Islet precursor cell (in vitro differentiated cells): Measurements from ENCODE around the gene DUXB.

Experiments
- DNase-seq: peaks from one replicate; pipeline ENCODE4 v3.0.0-alpha.2; 2018

Gene DUXB, protein sequence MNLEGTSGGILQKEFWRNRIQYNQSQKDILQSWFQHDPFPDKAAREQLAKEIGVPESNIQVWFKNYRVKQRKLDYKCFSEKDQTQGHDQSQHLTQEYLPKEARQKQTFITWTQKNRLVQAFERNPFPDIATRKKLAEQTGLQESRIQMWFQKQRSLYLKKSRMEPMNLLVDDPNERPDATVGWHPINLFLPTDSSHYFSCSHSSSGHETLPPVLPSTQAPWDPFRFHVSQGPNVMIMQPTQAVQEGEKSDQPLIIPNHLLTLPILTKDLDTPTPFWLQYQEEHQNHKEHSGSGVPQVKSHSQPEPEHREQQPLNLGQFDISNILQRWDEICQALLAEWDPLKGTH

GRCh38 chr16:75701361-75701760 is at the start of gene DUXB:
DUXB (minus strand) TSS chr16:75701461; CDS start chr16:75701418, 43 bp downstream.
- no peak for DNase-seq

GRCh38 chr16:75750528-75750927 is 49.3 kb upstream of the DUXB start:
- no peak for DNase-seq

DNA sequence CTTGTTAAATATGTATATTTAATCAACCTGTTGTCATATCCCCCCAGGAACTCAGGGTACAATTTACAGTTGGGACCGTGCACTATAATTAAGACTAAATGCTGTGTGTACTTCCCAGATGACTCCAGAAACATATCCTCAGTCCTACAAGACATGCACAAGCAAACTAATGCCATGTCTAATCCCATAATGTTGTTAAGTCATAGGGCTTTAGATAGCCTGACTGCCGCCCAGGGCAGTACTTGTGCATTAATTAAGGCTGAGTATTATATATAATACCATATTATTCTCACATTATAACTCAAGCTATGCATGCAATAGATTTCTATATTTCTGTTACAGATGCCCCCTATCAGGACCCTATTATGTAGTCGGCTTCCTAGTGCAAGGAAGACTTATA is 45.1 kb upstream of the DUXB start:
- no peak for DNase-seq

DNA sequence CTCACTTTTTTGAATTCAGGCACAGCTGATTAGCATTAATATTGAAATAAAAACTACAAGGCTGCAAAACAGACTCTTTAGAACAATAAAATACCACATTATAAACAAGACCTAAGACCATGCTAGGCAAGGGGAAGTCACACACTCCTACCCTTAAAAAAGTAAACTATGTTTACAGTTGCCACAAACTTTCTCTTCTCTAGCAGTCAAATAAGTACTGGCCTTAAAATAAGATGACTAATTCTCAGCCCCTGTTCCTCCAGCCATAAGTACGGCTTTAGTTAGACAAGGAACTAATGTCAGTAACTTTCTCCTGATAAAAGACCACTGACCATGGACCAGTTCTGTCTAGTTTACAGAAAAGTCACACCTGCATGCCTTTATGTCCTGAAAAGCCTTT is 44.6 kb upstream of the DUXB start:
- no peak for DNase-seq

GRCh38 chr16:75745242-75745641 is 44.0 kb upstream of the DUXB start:
- no peak for DNase-seq

GRCh38 chr16:75742424-75743047 is 41.3 kb upstream of the DUXB start:
- DNase-seq: no peak

DNA sequence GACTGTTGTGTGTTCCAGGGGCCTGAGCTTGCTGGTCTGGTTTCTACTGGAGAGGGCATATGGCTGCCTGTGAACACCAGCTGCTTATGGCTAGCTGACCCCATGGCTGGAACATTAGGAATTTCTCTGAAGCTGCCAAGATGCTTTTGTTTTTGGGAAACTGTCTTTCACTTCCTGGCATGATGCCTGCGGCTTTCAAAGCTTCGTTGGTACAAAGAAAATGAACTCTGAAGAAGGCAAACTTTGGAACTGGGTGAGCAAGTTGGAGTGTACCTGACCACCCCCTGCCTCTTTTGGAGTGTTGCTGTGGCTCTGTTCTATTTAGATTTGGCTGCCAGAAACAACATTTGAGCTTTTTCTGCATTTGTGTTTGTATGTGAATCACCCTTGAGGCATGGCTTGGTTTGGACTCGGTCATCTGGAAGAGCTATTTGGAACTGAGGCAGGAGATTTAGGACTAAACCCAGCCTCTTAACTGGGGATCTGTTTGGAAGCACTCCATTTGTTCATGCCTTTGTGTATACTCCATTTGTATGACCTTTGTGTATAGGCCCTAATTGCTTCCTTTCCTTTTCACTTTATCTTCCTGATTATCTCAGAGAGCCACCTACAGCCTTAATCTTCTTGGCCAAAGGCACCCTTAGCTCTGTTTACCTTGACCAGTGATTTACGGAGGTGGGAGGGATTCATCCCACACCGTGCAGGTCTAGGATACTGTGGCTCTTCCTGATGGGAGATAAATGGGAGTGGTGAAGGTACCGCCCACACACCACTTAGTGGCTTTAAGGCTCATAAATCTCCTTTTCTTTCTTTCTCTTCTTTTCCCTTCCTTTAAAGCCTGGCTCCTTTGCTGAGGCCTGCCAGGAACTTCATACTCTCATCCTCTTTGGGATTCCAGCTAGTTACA is 32.3 kb upstream of the DUXB start:
- peak; percentile 74 for DNase-seq

DNA sequence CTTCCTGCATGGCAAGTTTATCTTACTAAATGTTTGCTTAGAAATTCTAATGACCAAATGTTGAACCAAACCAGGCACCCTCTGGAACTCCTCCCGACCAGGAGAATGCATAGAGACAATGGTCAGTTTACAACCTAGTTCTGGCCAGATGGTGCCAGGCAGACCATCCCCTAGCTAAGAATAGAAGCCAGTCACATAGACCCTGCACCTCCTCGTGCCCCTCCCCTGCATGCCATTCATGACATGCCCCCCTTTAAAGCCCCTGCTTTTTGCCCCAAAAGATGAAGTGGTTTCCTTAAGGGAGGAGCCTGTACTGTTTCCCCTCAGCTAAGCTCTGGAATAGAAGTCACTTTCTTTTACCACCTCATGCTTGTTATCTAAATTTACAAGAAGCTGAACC is 31.6 kb upstream of the DUXB start:
- DNase-seq: no peak

DNA sequence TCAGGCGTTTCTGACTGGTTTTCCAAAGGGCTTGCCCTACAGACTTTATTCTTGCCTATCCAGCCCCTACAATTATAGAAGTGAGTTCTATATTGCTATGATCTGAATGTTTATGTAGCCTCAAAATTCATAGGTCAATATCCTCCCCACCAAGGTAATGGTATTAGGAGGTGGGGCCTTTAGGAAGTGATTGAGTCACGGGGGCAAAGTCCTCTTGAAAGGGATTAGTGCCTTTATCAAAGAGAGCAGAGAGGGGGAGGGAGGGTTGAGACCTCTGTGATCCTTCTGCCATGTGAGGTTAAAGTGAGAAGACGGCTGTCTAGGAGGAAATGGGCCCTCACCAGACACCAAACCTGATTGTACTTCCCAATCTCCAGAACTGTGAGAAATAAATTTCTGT is 26.0 kb upstream of the DUXB start:
- no peak for DNase-seq

GRCh38 chr16:75726390-75726789 is 25.1 kb upstream of the DUXB start, which contains the start of gene CPHXL:
CPHXL (minus strand) TSS chr16:75726490; CDS start chr16:75726442, 48 bp downstream.
- DNase-seq: no peak

GRCh38 chr16:75718452-75718851 is 17.2 kb upstream of the DUXB start:
- no peak for DNase-seq

GRCh38 chr16:75714661-75715060 is 13.4 kb upstream of the DUXB start:
- no peak for DNase-seq

DNA sequence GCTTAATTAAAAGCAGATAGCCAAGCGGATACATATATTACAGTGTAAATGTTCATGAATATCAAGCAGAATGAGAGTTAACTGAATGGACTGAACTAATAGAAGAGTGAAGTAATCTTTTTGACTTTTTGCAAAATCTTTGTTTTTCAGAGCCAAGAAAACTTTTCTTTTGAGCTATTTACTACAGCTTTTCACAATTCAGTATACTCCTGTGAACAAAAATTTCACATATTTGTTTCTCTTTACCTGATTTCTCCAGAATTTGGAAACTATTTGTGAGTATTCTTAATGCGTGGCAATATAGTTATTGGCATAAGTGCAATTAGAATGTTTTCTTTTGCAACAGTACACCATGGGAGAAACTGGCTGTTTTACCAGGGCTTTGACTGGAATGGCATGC is 9.1 kb upstream of the DUXB start:
- DNase-seq: no peak

- DNase-seq: no peak
Measured at GRCh38 chr16:75703306-75703705, 2.0 kb upstream of the DUXB start.

GRCh38 chr16:75702242-75702641 is 981 bp upstream of the DUXB start:
- DNase-seq: no peak

DNA sequence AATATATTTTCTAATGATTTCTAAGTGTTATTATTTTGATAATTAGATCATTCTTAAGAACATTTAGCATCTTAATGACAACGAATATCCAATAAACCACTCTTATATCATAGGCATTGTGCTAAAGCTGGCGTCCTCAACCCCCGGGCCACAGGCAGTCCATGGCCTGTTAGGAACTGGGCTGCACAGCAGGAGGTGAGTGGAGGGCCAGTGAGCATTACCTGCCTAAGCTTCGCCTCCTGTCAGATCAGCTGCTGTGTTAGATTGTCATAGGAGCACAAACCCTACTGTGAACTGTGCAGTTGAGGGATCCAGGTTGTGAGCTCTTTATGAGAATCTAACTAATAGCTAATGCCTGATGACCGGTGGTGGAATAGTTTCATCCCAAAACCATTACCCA is 3.7 kb downstream of the DUXB start:
- no peak for DNase-seq

GRCh38 chr16:75695708-75696107 is 5.6 kb downstream of the DUXB start:
- no peak for DNase-seq

DNA sequence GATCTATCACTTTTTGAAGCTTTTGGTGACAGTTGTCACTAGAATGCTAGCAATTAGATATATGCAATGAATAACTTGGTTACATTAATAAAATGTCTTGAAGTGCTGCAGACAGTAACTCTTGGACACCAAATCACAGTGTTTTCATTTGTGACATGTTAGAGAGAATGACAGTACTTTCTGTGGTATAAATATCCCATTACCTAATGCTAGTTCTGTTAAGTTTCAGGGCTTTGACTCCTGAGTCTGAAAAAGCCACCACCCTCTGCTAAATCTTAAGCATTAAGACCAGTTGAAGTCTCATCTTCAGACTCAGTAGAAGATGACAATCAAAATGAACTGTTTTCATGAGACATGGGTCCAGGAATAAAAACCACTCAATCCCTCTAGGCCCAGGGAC is 13.9 kb downstream of the DUXB start:
- DNase-seq: no peak

DNA sequence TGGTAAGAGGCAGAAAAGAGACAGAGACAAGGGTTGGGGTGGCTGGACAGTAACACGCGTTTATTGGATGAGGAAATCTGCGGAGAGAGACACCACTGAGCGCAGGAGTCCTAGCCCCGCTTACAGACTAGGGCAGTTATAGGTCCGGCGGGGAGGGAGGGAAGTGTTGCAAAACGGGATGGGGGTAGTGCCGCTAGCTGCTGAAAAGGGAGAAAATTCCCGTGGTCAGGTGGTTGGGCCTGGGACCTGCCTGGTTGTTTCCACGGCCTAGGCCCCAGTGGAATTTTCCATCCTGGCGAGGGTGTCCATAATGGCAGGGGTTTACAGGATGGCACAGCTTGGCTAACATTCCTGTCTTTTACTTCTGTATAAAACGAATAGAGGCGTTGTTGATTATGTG is 19.0 kb downstream of the DUXB start:
- DNase-seq: no peak

DNA sequence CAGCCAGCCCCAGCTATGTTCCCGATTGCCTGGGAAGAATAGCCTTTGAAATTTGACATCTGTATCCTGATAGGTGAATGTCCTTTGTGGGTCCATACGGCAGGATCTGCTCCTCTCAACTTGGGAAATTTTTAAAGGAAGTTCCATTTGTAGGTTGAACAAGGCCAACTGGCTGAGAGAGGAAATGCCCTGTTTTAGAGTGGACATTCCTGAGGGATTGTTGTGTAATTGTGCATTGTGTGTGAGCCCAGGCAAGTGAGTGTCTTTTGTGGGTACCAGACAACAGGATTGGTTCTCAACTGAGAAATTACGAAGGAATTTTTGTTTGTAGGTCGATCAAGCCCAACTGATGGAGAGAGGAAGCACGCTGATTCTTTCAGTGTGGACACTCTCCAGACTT is 21.9 kb downstream of the DUXB start:
- no peak for DNase-seq

- no peak for DNase-seq
Measured at GRCh38 chr16:75676909-75677308, 24.4 kb downstream of the DUXB start, which contains the start of gene CPHXL2. CPHXL2 (minus strand) TSS chr16:75677009; CDS start chr16:75676999, 10 bp downstream.

GRCh38 chr16:75667503-75667902 is 33.8 kb downstream of the DUXB start:
- DNase-seq: no peak

GRCh38 chr16:75660726-75661302 is 40.4 kb downstream of the DUXB start:
- DNase-seq: no peak
